HepG2 (cell line): Measurements from ENCODE around the gene ALDH4A1. TPM values are rescaled to one million over a fixed set of nuclear protein-coding genes. Genes with fewer than 3 reads are reported as not detected.

Experiments
- ATAC-seq: fragments of 200-7000 bp; cut with Tn5 transposase; 3 replicates; pipeline ENCODE4 v1.9.1; 2020; ENCODE audit warnings: mild to moderate bottlenecking, moderate library complexity
- BruUV-seq: library from RNA; stranded (reverse); fragments of 400-500 nt; replicated peaks from 2 replicates; lab custom pipeline; 2021; lab: Mats Ljungman, UMichigan
- CTCF ChIA-PET: fragments of 300-600 bp; formaldehyde crosslinking; extraction: SDS; loops from one replicate; lab custom pipeline; 2021; ENCODE audit warnings: low total read pairs, inconsistent platforms, low intra/inter-chr PET ratio; lab: Yijun Ruan, JAX
- POLR2A ChIA-PET: fragments of 350-600 bp; sonication (Branson Sonifier 250); formaldehyde crosslinking; loops from one replicate; lab custom pipeline; 2020; ENCODE audit warnings: antibody characterized with exemption, inconsistent platforms; lab: Yijun Ruan, JAX
- DNase-seq: peaks from one replicate; pipeline ENCODE4 v3.0.0-alpha.2; 2015; ENCODE audit warnings: low spot score
- FAIRE-seq: peaks from 3 replicates; lab custom pipeline; 2011; peaks lifted over from hg19 to GRCh38; lab: Jason Lieb, UNC
- H2AFZ ChIP-seq: one replicate; pipeline ENCODE4 v1.6.1; 2011; ENCODE audit warnings: low read length, inconsistent platforms
- H3K27ac ChIP-seq: fragments of 300-600 bp; 3 replicates; pipeline ENCODE4 v1.8.0; 2011; ENCODE audit warnings: mixed run types, mild to moderate bottlenecking, mixed read lengths, low read length, inconsistent platforms; ENCODE audit not compliant: insufficient read depth; ENCODE audit errors: extremely low read length
- H3K27me3 ChIP-seq, 2 experiments: fragments of 200-600 bp in 1 of 2; 2 replicates in 1 of 2; 3 replicates in 1 of 2; pipeline versions ENCODE4 v1.6.0 to v1.8.0; 2011; ENCODE audit warnings: low read length in 2 of 2, mild to moderate bottlenecking in 2 of 2, moderate library complexity in 2 of 2, inconsistent platforms in 1 of 2; ENCODE audit not compliant: insufficient read depth in 2 of 2, control insufficient read depth in 1 of 2
- H3K36me3 ChIP-seq, 2 experiments: fragments of 200-600 bp in 1 of 2; replicated peaks in 1 of 2; 2 replicates in 1 of 2; 3 replicates in 1 of 2; pipeline versions ENCODE4 v1.5.1 to v1.8.0; 2011; ENCODE audit warnings: low read length in 2 of 2, inconsistent platforms in 1 of 2; ENCODE audit not compliant: insufficient read depth in 2 of 2, control insufficient read depth in 1 of 2
- H3K4me1 ChIP-seq: 2 replicates; pipeline ENCODE4 v1.5.1; 2012; ENCODE audit warnings: low read length, inconsistent platforms; ENCODE audit not compliant: insufficient read depth
- H3K4me2 ChIP-seq: 2 replicates; pipeline ENCODE4 v1.6.0; 2011; ENCODE audit warnings: low read depth, low read length, inconsistent platforms
- H3K4me3 ChIP-seq, 3 experiments: fragments of 200-600 bp in 1 of 3; sonication (generic), shearing (Covaris generic) in 1 of 3; replicated peaks in 1 of 3; 2 replicates each; pipeline ENCODE4 v1.5.1; 2011 to 2016; ENCODE audit warnings: low read length in 3 of 3, inconsistent platforms in 2 of 3, low read depth in 2 of 3, mild to moderate bottlenecking in 2 of 3, control low read depth in 1 of 3, mixed read lengths in 1 of 3; ENCODE audit not compliant: insufficient read depth in 1 of 3
- H3K79me2 ChIP-seq: one replicate; pipeline ENCODE4 v1.6.1; 2011; ENCODE audit warnings: low read length, inconsistent platforms; ENCODE audit not compliant: insufficient read depth
- H3K9ac ChIP-seq: 2 replicates; pipeline ENCODE4 v1.6.0; 2011; ENCODE audit warnings: mild to moderate bottlenecking, low read depth, low read length, inconsistent platforms; ENCODE audit not compliant: insufficient read depth
- H3K9me3 ChIP-seq: 2 replicates; pipeline ENCODE4 v1.5.1; 2012; ENCODE audit warnings: mild to moderate bottlenecking, low read length
- H4K20me1 ChIP-seq: 2 replicates; pipeline ENCODE4 v1.6.0; 2011; ENCODE audit warnings: inconsistent platforms, mild to moderate bottlenecking, low read length, moderate library complexity; ENCODE audit not compliant: insufficient read depth
- BHLHE40 ChIP-seq: IDR thresholded peaks from 2 replicates; pipeline ENCODE4 v1.6.1; 2011; ENCODE audit warnings: low read length, improper control_type of control experiment
- DRAP1 ChIP-seq: IDR thresholded peaks from 2 replicates; pipeline ENCODE4 v1.6.1; 2016; ENCODE audit warnings: missing genetic modification reagents, missing compliant biosample characterization
- ESRRA ChIP-seq: sonication (generic); formaldehyde crosslinking; IDR thresholded peaks from 2 replicates; pipeline ENCODE4 v1.5.1; 2020; ENCODE audit warnings: mild to moderate bottlenecking, low read depth, missing genetic modification reagents
- FOXA1 ChIP-seq, 2 experiments: fragments of 450-650 bp in 1 of 2; sonication (generic) in 1 of 2; formaldehyde crosslinking in 1 of 2; IDR thresholded peaks; 2 replicates each; pipeline versions ENCODE4 v1.4.0 to v1.6.1; 2016 to 2020; ENCODE audit warnings: missing genetic modification reagents in 1 of 2
- HCFC1 ChIP-seq: fragments of 150-350 bp; IDR thresholded peaks from 2 replicates; pipeline ENCODE4 v1.6.1; 2014; ENCODE audit warnings: low read depth, low read length
- KLF15 ChIP-seq: sonication (generic); formaldehyde crosslinking; IDR thresholded peaks from 2 replicates; pipeline ENCODE4 v1.8.1; 2023; ENCODE audit warnings: borderline replicate concordance, mild to moderate bottlenecking, inconsistent platforms, missing genetic modification reagents, mixed read lengths
- MIER3 ChIP-seq: IDR thresholded peaks from 2 replicates; pipeline ENCODE4 v1.6.1; 2016; ENCODE audit warnings: missing compliant biosample characterization, borderline replicate concordance
- MTA1 ChIP-seq: sonication (generic); formaldehyde crosslinking; IDR thresholded peaks from 2 replicates; pipeline ENCODE4 v1.4.0; 2020; ENCODE audit warnings: missing genetic modification reagents, mild to moderate bottlenecking, borderline replicate concordance
- PITX1 ChIP-seq: sonication (generic); formaldehyde crosslinking; IDR thresholded peaks from 2 replicates; pipeline ENCODE4 v1.5.1; 2020; ENCODE audit warnings: mild to moderate bottlenecking, missing genetic modification reagents
- TEAD2 ChIP-seq: sonication (generic); formaldehyde crosslinking; IDR thresholded peaks from 2 replicates; pipeline ENCODE4 v1.9.0; 2021; ENCODE audit warnings: missing genetic modification reagents
- TEF ChIP-seq: sonication (generic); formaldehyde crosslinking; IDR thresholded peaks from 2 replicates; pipeline ENCODE4 v1.5.0; 2020; ENCODE audit warnings: missing genetic modification reagents
- ZFP41 ChIP-seq: sonication (generic); formaldehyde crosslinking; IDR thresholded peaks from 2 replicates; pipeline ENCODE4 v1.4.0; 2020; ENCODE audit warnings: mild to moderate bottlenecking, missing genetic modification reagents, borderline replicate concordance
- ZNF18 ChIP-seq: sonication (generic); formaldehyde crosslinking; IDR thresholded peaks from 2 replicates; pipeline ENCODE4 v1.8.0; 2022; ENCODE audit warnings: mild to moderate bottlenecking, missing genetic modification reagents; ENCODE audit not compliant: insufficient replicate concordance
- ZNF224 ChIP-seq: sonication (generic); formaldehyde crosslinking; IDR thresholded peaks from 2 replicates; pipeline ENCODE4 v1.5.0; 2020; ENCODE audit warnings: mild to moderate bottlenecking, missing genetic modification reagents
- ZNF343 ChIP-seq: sonication (generic); formaldehyde crosslinking; IDR thresholded peaks from 2 replicates; pipeline ENCODE4 v1.4.0; 2020; ENCODE audit warnings: mild to moderate bottlenecking, missing genetic modification reagents
- WGBS: methylation state at CpG from one replicate; pipeline ENCODE4 v1.1.6; 2017; ENCODE audit warnings: low lambda C conversion rate; 5-methylcytosine and 5-hydroxymethylcytosine counted together
- in situ Hi-C: cut with HindIII; loops from 2 replicates; pipeline ENCODE4 v1.10.0; 2017; ENCODE audit warnings: low pct_unique_long_range_greater_than_20kb; ENCODE audit not compliant: extremely low pct_ligation_motif_present
- intact Hi-C: fragments of 100-400 bp; cut with micrococcal nuclease; formaldehyde crosslinking; loops from one replicate; pipeline ENCODE4 v1.10.0; 2022; ENCODE audit not compliant: unreplicated experiment
- polyA plus RNA-seq, 8 experiments: library from polyadenylated mRNA; depleted of rRNA in 3 of 8; stranded (reverse) in 7 of 8; unstranded in 1 of 8; fragments of >200 nt; fragmentation: Illumina TruSeq in 4 of 8; extraction: Trizol in 4 of 8; gene quantifications; 2 replicates each; pipeline versions ENCODE4 v1.2.1 to v1.2.3, GENCODE V29; 2011 to 2016; ENCODE audit warnings: low read depth in 4 of 8, missing spikeins in 1 of 8, mixed read lengths in 1 of 8; ENCODE audit not compliant: insufficient read depth in 1 of 8
- total RNA-seq, 5 experiments: library from RNA; depleted of rRNA; stranded (reverse); fragments of >200 nt; fragmentation: Illumina TruSeq; extraction: Trizol; gene quantifications; 2 replicates each; pipeline ENCODE4 v1.2.3, GENCODE V29; 2016; ENCODE audit warnings: low read depth in 1 of 5
- TF ChIP-seq, protein P1 (sequence below): sonication (generic); formaldehyde crosslinking; IDR thresholded peaks from 2 replicates; pipeline ENCODE4 v1.5.1; 2020; ENCODE audit warnings: missing genetic modification reagents, mild to moderate bottlenecking, borderline replicate concordance
- TF ChIP-seq, protein P2 (sequence below): sonication (generic); formaldehyde crosslinking; IDR thresholded peaks from 2 replicates; pipeline ENCODE4 v1.5.0; 2020; ENCODE audit warnings: mild to moderate bottlenecking, missing genetic modification reagents

Gene ALDH4A1
- total and polyA plus RNA-seq, 2 of the 13 experiments (the other 11 are each of a cell fraction or from before 2014, with no cell fraction given): 76.4 to 240 TPM

- TF ChIP-seq, protein P1, sequence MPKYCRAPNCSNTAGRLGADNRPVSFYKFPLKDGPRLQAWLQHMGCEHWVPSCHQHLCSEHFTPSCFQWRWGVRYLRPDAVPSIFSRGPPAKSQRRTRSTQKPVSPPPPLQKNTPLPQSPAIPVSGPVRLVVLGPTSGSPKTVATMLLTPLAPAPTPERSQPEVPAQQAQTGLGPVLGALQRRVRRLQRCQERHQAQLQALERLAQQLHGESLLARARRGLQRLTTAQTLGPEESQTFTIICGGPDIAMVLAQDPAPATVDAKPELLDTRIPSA (CRISPR knock-in tag): no peak
- no peak for TF ChIP-seq ESRRA
- no peak for TF ChIP-seq ZNF224 (CRISPR knock-in tag)
- TF ChIP-seq DRAP1 (CRISPR knock-in tag): no peak
- no peak for TF ChIP-seq MIER3 (CRISPR knock-in tag)
Observed at GRCh38 chr1:18927082-18927653, 24.8 kb upstream of the ALDH4A1 start (continued).

- no peaks in the 10 kb centered on the region for H3K27me3 ChIP-seq
- no peak overlapping the region for H2AFZ ChIP-seq
- FAIRE-seq (no peak), ATAC-seq (no peak), DNase-seq (no peak)
- WGBS: 82% methylated on average over 4 of the region's 13 CpGs
- TF ChIP-seq, protein P2, sequence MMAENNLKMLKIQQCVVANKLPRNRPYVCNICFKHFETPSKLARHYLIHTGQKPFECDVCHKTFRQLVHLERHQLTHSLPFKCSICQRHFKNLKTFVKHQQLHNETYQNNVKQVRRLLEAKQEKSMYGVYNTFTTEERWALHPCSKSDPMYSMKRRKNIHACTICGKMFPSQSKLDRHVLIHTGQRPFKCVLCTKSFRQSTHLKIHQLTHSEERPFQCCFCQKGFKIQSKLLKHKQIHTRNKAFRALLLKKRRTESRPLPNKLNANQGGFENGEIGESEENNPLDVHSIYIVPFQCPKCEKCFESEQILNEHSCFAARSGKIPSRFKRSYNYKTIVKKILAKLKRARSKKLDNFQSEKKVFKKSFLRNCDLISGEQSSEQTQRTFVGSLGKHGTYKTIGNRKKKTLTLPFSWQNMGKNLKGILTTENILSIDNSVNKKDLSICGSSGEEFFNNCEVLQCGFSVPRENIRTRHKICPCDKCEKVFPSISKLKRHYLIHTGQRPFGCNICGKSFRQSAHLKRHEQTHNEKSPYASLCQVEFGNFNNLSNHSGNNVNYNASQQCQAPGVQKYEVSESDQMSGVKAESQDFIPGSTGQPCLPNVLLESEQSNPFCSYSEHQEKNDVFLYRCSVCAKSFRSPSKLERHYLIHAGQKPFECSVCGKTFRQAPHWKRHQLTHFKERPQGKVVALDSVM (CRISPR knock-in tag): no peak
- TF ChIP-seq FOXA1 (IDR thresholded peaks at IDR 0.05): no peak
- TF ChIP-seq FOXA1 (CRISPR knock-in tag; IDR thresholded peaks at IDR 0.05): no peak
- TF ChIP-seq ZNF343 (CRISPR knock-in tag): no peak
- no peak for TF ChIP-seq ZFP41
- TF ChIP-seq HCFC1: no peak
- TF ChIP-seq KLF15 (CRISPR knock-in tag): no peak
- no peak for TF ChIP-seq PITX1 (CRISPR knock-in tag)
- TF ChIP-seq ZNF18 (CRISPR knock-in tag): no peak
- TF ChIP-seq TEAD2 (CRISPR knock-in tag): no peak
- TF ChIP-seq TEF (CRISPR knock-in tag): no peak
- TF ChIP-seq MTA1 (CRISPR knock-in tag): no peak
- TF ChIP-seq BHLHE40: no peak
- POLR2A ChIA-PET: no interaction called here
- peaks cover 38% of the 10 kb centered on the region for H3K4me1 ChIP-seq
- no peaks in the 10 kb centered on the region; the same call in 1 of the 2 replicates for H4K20me1 ChIP-seq
- in situ Hi-C loops (no loop called here), intact Hi-C loops (no loop called here)
- H3K4me2 ChIP-seq: no peak overlapping the region
- CTCF ChIA-PET: no interaction called here
- H3K36me3 ChIP-seq: 0 out of 5 replicates have a peak, but pooled peaks cover 0 to 2% of the 10 kb centered on the region in 2 experiments
- H3K9ac ChIP-seq: no peak overlapping the region
- H3K4me3 ChIP-seq: no peak overlapping the region
- no peak overlapping the region for H3K27ac ChIP-seq
- peaks cover 34% of the 10 kb centered on the region for H3K79me2 ChIP-seq
- no peaks in the 10 kb centered on the region for H3K9me3 ChIP-seq
- no TSS peak for BruUV-seq
Observed at GRCh38 chr1:18926315-18927081, 24.1 kb upstream of the ALDH4A1 start.
